ENCODE data around the gene VRTN. TPM values are rescaled to one million over a fixed set of nuclear protein-coding genes. Genes with fewer than 3 reads are reported as not detected.

Gene VRTN
- total and polyA plus RNA-seq, 2 of the 13 experiments (the other 11 are each of a cell fraction or from before 2014, with no cell fraction given) = not detected

DNA sequence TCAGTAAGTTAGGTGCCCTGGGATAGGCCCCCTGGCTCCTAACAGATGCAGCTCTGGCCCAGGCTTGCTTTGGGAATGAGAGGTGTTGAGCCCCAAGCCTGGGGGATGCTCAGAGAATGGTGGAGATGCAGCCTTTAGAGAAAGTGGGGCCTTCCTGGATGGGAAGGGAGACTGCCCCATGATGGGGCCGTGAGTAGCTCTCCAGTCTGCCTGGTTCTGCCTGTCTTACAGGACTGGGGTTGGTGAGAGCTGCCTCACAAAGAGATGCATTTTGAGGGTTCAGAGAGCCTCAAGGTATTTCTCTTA is 523 bp upstream of the VRTN start:
- POLR2A ChIA-PET = no interaction called here
- Histone ChIP-seq H3K27me3 (ENCODE audit: control insufficient read depth in 1 of 2, insufficient read depth in 2 of 2, low read length in 2 of 2) (peaks cover 3 to 7% of the 10 kb centered on the region in 2 experiments; a peak in 3 of 5 replicates), H3K9me3 (ENCODE audit: low read length) (no peaks in the 10 kb centered on the region), H3K4me1 (ENCODE audit: insufficient read depth, low read length) (peaks cover 5% of the 10 kb centered on the region; the same call in 1 of the 2 replicates), H3K4me2 (ENCODE audit: low read depth, low read length) (no peak overlapping the region), H3K36me3 (replicated peaks in 1 of 2; ENCODE audit: control insufficient read depth in 1 of 2, insufficient read depth in 2 of 2, low read length in 2 of 2) (no peaks in the 10 kb centered on the region), H2AFZ (ENCODE audit: low read length) (no peak overlapping the region), H3K9ac (ENCODE audit: insufficient read depth, low read depth, low read length) (no peak overlapping the region), H3K79me2 (ENCODE audit: insufficient read depth, low read length) (no peaks in the 10 kb centered on the region), H3K27ac (ENCODE audit: extremely low read length, insufficient read depth, low read length) (no peak overlapping the region), H3K4me3 (replicated peaks in 1 of 3; ENCODE audit: insufficient read depth in 1 of 3, low read depth in 2 of 3, low read length in 3 of 3) (no peak overlapping the region), H4K20me1 (ENCODE audit: insufficient read depth, low read length) (no peaks in the 10 kb centered on the region)
- WGBS (ENCODE audit: low lambda C conversion rate) = no CpG with 5 or more reads among the region's 1 CpG
- TF ChIP-seq, protein P1, sequence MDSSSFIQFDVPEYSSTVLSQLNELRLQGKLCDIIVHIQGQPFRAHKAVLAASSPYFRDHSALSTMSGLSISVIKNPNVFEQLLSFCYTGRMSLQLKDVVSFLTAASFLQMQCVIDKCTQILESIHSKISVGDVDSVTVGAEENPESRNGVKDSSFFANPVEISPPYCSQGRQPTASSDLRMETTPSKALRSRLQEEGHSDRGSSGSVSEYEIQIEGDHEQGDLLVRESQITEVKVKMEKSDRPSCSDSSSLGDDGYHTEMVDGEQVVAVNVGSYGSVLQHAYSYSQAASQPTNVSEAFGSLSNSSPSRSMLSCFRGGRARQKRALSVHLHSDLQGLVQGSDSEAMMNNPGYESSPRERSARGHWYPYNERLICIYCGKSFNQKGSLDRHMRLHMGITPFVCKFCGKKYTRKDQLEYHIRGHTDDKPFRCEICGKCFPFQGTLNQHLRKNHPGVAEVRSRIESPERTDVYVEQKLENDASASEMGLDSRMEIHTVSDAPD (CRISPR knock-in tag; IDR thresholded peaks at IDR 0.05) = no peak
- TF ChIP-seq, protein P2, sequence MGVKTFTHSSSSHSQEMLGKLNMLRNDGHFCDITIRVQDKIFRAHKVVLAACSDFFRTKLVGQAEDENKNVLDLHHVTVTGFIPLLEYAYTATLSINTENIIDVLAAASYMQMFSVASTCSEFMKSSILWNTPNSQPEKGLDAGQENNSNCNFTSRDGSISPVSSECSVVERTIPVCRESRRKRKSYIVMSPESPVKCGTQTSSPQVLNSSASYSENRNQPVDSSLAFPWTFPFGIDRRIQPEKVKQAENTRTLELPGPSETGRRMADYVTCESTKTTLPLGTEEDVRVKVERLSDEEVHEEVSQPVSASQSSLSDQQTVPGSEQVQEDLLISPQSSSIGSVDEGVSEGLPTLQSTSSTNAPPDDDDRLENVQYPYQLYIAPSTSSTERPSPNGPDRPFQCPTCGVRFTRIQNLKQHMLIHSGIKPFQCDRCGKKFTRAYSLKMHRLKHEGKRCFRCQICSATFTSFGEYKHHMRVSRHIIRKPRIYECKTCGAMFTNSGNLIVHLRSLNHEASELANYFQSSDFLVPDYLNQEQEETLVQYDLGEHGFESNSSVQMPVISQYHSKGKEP (CRISPR knock-in tag; IDR thresholded peaks at IDR 0.05) = no peak
- TF ChIP-seq TEAD2 (CRISPR knock-in tag; IDR thresholded peaks at IDR 0.05) (no peak), HES4 (CRISPR knock-in tag; IDR thresholded peaks at IDR 0.05; ENCODE audit: borderline replicate concordance) (no peak), ATF7-NPFF (CRISPR knock-in tag; IDR thresholded peaks at IDR 0.05; ENCODE audit: low read depth) (no peak), MBD4 (IDR thresholded peaks at IDR 0.05; ENCODE audit: borderline replicate concordance, low read length) (no peak), ZNF354B (CRISPR knock-in tag; IDR thresholded peaks at IDR 0.05) (no peak)
- CTCF ChIA-PET (ENCODE audit: low intra/inter-chr PET ratio, low total read pairs) = no interaction called here
- no peak for FAIRE-seq
- intact Hi-C loops (cut with micrococcal nuclease; ENCODE audit: unreplicated experiment) = no loop called here
- no peak for ATAC-seq
- in situ Hi-C loops (cut with HindIII; ENCODE audit: extremely low pct_ligation_motif_present, low pct_unique_long_range_greater_than_20kb) = no loop called here
- DNase-seq (ENCODE audit: low spot score) = no peak
- no TSS peak for BruUV-seq (replicated peaks)

Measured in HepG2 (cell line).